Muscle layer of duodenum (tissue), 2 donors: Measurements from ENCODE around the gene ATG7.
"Not testable (repeated sequence)": the region's sequence is repeated elsewhere in the genome, so short reads cannot be mapped to it uniquely, and the experiment has no call there.

Source experiments
- H3K27ac ChIP-seq: one replicate; pipeline ENCODE4 v1.7.0; 2013; ENCODE audit warnings: mild to moderate bottlenecking, low read length
- H3K27me3 ChIP-seq: one replicate; pipeline ENCODE4 v1.7.0; 2013; ENCODE audit warnings: low read depth, mild to moderate bottlenecking, control low read depth, low read length
- H3K36me3 ChIP-seq, 2 donors: one replicate each; pipeline ENCODE4 v1.7.0; 2013; ENCODE audit warnings: low read length in 2 of 2, control low read depth in 1 of 2, mild to moderate bottlenecking in 1 of 2; ENCODE audit not compliant: insufficient read depth in 2 of 2, control insufficient read depth in 1 of 2
- H3K4me1 ChIP-seq, 2 donors: one replicate each; pipeline ENCODE4 v1.7.0; 2013; ENCODE audit warnings: low read length in 2 of 2, mild to moderate bottlenecking in 2 of 2, control low read depth in 1 of 2, moderate library complexity in 1 of 2; ENCODE audit not compliant: insufficient read depth in 2 of 2, control insufficient read depth in 1 of 2
- H3K4me3 ChIP-seq, 2 donors: one replicate each; pipeline ENCODE4 v1.7.0; 2013; ENCODE audit warnings: low read length in 2 of 2, low read depth in 1 of 2, mild to moderate bottlenecking in 1 of 2
- H3K9me3 ChIP-seq, 2 donors: one replicate each; pipeline ENCODE4 v1.7.0; 2013; ENCODE audit warnings: low read length in 2 of 2, control low read depth in 1 of 2, mild to moderate bottlenecking in 1 of 2; ENCODE audit not compliant: control insufficient read depth in 1 of 2
- donor health status: healthy.

Gene ATG7

DNA sequence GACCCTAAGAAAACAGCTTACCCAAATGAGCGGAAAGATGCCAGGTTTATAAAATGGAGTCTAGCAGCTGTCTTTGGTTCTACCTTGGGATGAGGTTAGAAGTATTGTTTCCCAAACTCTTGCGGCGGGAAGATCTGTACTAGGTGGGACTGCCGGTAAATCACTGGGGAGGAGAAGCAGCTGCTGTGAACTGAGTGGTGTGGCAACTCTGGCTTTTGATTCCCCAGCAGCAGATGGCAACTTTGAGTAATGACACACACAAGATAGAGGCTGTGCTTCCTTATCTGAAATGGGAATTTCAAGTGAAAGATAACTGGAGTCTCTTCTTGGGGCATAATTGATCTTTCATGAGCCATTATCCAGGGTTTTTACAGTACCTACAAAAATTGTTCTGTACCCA lies 184.9 kb downstream of the ATG7 start:
- Histone ChIP-seq H3K4me1 (peaks cover 4 to 9% of the 10 kb centered on the region in 2 donors), H3K9me3 (no peaks in the 10 kb centered on the region), H3K4me3 (no peak overlapping the region), H3K27ac (no peak overlapping the region), H3K27me3 (no peaks in the 10 kb centered on the region), H3K36me3 (no peaks in the 10 kb centered on the region)

DNA sequence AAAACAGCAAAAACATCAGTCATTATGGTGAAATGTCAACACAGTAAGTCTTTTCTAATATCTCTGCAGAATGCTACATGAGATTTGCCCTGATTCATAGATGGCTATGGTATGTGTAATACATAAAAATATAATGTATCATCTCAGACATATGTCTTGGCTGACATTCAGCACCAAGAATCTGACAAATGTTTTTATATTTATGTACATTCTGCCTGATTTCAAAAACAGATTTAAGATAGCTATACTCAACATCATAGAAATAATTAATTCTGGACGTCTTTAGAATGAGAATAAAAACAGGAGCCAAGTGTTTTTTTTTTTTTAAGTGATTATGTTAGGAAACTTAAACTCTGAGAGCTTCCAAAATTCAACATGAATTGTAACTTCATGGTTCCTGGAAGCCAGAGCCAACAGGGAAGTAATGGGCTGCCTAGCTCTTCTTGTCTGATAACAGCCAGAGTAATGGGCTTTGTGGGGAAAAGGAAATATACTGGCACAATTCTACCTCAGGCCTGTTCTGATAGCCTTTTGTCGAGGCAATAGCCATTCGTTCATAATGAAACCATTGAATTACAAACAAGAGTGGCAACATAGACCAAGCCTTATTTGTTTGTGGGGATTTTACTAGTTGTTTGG lies 187.1 kb downstream of the ATG7 start:
- no peak overlapping the region for H3K4me3 ChIP-seq
- H3K9me3 ChIP-seq: no peaks in the 10 kb centered on the region
- H3K27ac ChIP-seq: no peak overlapping the region
- H3K36me3 ChIP-seq: no peaks in the 10 kb centered on the region
- H3K4me1 ChIP-seq: peaks cover 0 to 2% of the 10 kb centered on the region in 2 donors
- no peaks in the 10 kb centered on the region for H3K27me3 ChIP-seq

DNA sequence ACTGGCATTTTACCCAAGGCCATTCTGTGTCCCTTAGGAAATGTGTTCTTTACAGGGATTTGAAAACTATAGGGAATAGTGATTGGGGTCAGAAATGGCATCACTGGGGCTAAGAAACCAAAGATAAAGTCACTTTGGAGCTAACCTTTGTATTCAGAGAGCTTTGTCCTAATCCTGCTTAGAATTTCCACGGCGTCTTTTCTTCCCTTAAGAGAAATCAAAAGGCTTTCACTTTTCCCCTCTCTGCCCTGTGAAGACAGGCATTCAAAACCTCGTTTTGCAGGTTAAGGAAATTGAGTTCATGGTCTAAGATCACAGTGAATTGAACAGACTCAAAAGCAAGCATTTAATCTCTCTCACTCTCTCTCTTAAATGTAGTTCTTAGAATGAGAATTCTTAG lies 189.0 kb downstream of the ATG7 start:
- H3K9me3 ChIP-seq: no peaks in the 10 kb centered on the region
- H3K27ac ChIP-seq: no peak overlapping the region
- H3K4me1 ChIP-seq: peaks cover 0 to 4% of the 10 kb centered on the region in 2 donors
- no peak overlapping the region for H3K4me3 ChIP-seq
- H3K27me3 ChIP-seq: no peaks in the 10 kb centered on the region
- H3K36me3 ChIP-seq: peaks cover 0 to 4% of the 10 kb centered on the region in 2 donors

DNA sequence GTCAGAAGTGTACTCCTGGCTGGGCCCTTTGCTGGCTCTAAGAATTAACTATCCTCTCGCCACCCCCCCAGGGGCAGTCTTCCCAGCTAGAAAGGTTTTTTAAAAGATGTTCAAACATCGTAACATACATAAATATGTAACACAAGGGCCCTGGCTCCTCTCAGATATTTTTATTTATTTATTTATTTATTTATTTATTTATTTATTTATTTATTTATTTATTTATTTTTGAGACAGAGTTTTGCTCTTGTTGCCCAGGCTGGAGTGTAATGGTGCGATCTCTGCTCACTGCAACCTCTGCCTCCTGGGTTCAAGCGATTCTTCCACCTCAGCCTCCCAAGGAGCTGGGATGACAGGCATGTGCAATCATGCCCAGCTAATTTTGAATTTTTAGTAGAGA lies 190.5 kb downstream of the ATG7 start:
- H3K27me3 ChIP-seq, H3K36me3 ChIP-seq, H3K4me1 ChIP-seq, H3K9me3 ChIP-seq, H3K27ac ChIP-seq, H3K4me3 ChIP-seq: not testable (repeated sequence)

DNA sequence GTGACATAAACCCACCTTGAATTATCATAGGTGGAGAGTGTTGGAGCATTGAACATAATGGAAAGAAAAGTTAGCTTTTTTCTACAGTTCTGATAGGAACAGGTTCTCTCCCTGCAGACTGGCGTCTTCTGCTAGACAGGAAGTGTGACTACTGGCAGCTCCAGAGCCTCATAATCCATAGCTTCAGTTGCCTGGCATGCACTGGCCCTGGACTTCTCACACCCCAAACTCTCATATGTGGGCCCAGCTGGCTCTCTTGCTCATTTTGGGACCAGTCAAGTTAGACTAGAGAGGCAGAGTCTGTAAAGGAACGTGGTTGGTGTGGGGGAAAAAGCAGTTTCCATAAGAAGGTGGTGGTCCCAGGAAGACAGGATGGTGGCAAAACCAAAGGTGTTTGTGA lies 191.4 kb downstream of the ATG7 start:
- peaks cover 4 to 6% of the 10 kb centered on the region in 2 donors for H3K36me3 ChIP-seq
- no peak overlapping the region for H3K27ac ChIP-seq
- no peaks in the 10 kb centered on the region for H3K9me3 ChIP-seq
- H3K27me3 ChIP-seq: no peaks in the 10 kb centered on the region
- peaks cover 0 to 4% of the 10 kb centered on the region in 2 donors for H3K4me1 ChIP-seq
- H3K4me3 ChIP-seq: no peak overlapping the region

DNA sequence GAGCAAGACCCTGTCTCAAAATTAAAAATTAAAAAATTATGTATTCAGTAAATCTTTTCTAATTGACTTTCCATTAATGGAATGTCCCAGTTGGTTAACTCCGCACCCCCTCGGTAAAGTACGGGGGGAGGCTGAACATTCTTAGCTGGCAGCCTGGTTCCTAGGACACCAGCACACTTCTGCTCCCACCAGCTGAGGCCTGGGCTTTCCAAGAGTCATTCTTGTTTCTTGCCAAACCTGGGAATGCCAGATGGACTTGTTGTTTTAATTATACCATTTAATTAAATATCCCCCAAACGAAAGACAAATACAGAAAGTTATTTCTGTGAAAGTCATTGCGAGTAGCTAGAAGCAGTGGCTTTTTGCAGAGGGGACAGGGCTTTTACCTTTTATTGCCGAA lies 192.2 kb downstream of the ATG7 start:
- H3K27me3 ChIP-seq: no peaks in the 10 kb centered on the region
- no peaks in the 10 kb centered on the region for H3K9me3 ChIP-seq
- peaks cover 5 to 6% of the 10 kb centered on the region in 2 donors for H3K36me3 ChIP-seq
- H3K27ac ChIP-seq: peak overlapping the region; percentile 6
- H3K4me3 ChIP-seq: no peak overlapping the region
- H3K4me1 ChIP-seq: peaks cover 0 to 4% of the 10 kb centered on the region in 2 donors

DNA sequence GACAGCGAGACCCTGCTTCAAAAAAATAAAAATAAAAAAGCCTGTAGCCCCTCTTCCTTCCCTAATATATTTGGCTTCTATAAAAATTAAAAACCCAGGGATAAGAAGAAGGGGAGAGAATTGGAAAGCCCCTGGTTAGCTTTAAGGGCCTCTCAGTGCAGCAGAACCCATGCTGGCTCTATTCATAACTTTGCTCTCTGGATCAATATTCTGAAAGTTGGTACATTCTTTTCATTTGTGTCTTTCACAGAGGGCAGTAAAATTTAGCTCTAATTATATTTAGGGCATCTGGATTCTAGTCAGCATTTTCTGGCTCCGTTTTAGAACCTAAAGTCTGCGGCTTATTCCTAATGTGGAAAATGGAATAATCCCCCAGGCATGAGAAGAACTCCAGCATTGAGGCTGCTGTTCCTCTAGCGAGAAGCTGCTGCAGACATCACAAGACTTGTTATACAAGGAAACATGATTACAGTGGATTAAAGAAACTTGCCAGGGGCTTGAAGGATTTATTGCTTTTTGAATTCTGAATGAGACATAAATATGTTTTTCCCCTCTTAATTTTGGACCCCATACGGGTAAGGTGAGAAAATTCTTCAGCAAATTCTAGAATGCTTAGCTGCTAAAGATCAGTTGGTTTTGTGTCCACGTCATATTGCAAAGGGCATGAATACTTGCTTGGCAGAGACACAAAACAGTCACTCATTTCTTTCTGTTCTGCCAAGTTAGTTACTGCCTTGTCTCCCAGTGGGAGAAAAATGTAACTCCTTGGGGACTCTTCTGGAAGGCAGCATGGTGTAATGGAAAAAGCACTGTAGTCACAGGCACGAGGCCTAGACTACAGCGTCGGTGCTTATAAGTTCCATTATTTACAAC lies 193.8 kb downstream of the ATG7 start:
- Histone ChIP-seq H3K4me1 (peaks cover 0 to 4% of the 10 kb centered on the region in 2 donors), H3K27ac (peak overlapping the region; percentile 75), H3K36me3 (peaks cover 5 to 6% of the 10 kb centered on the region in 2 donors), H3K9me3 (no peaks in the 10 kb centered on the region), H3K4me3 (no peak overlapping the region), H3K27me3 (no peaks in the 10 kb centered on the region)

DNA sequence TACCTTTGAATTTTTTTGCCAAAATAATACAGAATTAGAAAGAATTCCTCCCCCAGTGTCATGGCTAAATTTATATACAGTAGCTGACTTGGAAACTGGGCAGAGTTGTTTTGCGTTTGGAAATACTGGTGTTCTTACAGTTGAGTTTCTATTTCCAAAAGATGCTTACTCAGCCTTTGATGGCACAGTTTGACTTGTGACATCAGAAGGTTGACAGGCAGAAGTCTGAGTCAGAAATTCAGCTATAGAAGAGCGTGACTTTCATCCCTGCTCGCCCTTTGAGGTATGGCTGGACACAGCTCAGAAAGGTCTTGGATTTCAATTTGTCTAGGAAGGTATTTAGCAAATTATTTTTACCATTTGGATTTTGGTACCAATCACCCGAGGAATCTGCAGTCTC lies 195.7 kb downstream of the ATG7 start:
- Histone ChIP-seq H3K36me3 (peaks cover 5 to 6% of the 10 kb centered on the region in 2 donors), H3K27ac (no peak overlapping the region), H3K9me3 (no peaks in the 10 kb centered on the region), H3K27me3 (no peaks in the 10 kb centered on the region), H3K4me3 (no peak overlapping the region), H3K4me1 (peaks cover 0 to 4% of the 10 kb centered on the region in 2 donors)

DNA sequence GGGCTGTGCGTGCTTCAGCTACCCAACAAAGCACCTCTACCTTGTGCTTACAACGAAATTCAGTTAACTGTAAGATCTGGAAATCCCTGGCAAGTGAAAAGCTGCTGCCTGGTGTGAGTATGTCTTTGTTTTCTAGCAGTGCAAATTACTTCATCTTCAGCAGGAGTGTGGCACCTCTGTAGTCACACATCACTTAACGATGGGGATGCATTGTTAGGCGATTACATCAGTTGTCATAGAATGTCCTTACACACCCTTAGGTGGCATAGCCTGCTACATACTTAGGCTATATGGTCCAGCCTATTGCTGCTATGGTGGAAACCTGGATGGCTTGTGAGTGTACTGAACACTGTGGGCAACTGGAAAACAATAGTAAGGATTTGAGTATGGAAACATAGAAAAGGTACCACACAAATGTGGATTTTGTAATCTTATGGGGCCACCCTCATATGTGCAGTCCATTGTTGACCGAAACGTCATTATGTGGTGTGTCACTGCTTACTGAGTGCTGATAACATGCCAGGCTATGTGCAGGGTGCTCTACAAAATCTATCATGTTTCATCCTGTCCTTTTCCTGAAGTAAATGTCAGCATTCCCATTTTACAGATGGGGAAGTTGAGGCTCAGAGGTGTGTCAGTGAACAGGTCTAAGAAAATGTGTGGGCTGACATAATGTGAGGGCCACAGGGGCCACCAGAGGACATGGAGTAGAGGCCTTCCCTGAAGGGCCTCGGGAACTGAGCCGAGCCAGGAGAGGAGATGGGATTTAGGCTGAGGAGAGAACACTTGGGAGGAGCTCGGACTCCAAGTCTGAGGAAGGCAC lies 198.0 kb downstream of the ATG7 start:
- no peaks in the 10 kb centered on the region for H3K9me3 ChIP-seq
- H3K36me3 ChIP-seq: peaks cover 5 to 6% of the 10 kb centered on the region in 2 donors
- H3K27me3 ChIP-seq: no peaks in the 10 kb centered on the region
- H3K4me3 ChIP-seq: no peak overlapping the region
- H3K27ac ChIP-seq: no peak overlapping the region
- H3K4me1 ChIP-seq: no peaks in the 10 kb centered on the region

DNA sequence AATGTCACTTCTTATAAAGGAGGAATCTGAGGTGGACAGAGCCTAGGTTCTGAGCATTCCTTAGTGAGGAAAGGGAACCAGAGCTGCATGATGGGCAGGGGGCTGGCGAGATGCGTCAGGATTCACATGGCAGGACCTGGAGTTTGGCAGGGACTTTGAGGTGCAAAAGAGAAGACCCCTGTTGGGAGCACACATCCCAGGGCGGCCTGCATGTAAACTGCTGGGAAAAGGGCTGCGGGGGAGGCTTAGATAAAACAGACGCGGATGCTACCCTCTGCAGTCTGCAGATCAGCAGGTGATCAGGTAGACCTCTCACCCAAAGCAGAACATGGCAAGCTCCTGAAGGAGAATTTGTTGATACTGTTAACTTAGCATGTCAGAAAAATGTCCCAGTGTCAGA lies 203.1 kb downstream of the ATG7 start:
- no peaks in the 10 kb centered on the region for H3K36me3 ChIP-seq
- no peak overlapping the region for H3K4me3 ChIP-seq
- no peak overlapping the region for H3K27ac ChIP-seq

DNA sequence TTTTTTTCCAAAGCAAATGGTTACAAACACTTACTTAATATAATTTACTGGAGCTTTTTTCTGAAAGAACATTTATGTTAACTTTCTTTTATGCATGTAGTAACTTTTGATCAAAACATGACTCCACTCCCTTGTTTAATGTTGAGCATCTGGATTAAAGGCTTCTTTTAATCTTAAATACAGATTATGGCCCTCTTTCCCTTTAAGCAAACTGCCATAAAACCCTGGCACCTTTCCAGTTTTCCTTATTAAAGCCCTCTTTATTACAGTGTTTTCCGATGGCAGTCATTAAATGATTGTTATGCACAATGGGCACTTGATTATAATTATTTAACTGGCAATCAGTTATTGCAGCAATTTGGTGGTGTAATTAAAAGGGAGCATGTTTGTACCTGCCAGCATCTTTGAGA lies 204.5 kb downstream of the ATG7 start:
- H3K27me3 ChIP-seq: no peaks in the 10 kb centered on the region

More for the DNA sequence above, 203.1 kb downstream of the ATG7 start:
- Histone ChIP-seq H3K27me3 (no peaks in the 10 kb centered on the region), H3K9me3 (no peaks in the 10 kb centered on the region), H3K4me1 (peaks cover 7 to 10% of the 10 kb centered on the region in 2 donors)

More for the DNA sequence above, 204.5 kb downstream of the ATG7 start:
- peaks cover 20% of the 10 kb centered on the region in 2 donors for H3K4me1 ChIP-seq
- no peaks in the 10 kb centered on the region for H3K9me3 ChIP-seq
- H3K4me3 ChIP-seq: peak overlapping the region in 1 of 2 donors; percentile 9
- peak overlapping the region; percentile 91 for H3K27ac ChIP-seq
- H3K36me3 ChIP-seq: no peaks in the 10 kb centered on the region
